GDM1 (cell line): Measurements from ENCODE around the gene ACOT4.
"Not testable (repeated sequence)": the region's sequence is repeated elsewhere in the genome, so short reads cannot be mapped to it uniquely, and the experiment has no call there.

Experiments
- DNase-seq: peaks from one replicate; lab custom pipeline; 2025; lab: John Stamatoyannopoulos, UW

The ACOT4 gene

DNA sequence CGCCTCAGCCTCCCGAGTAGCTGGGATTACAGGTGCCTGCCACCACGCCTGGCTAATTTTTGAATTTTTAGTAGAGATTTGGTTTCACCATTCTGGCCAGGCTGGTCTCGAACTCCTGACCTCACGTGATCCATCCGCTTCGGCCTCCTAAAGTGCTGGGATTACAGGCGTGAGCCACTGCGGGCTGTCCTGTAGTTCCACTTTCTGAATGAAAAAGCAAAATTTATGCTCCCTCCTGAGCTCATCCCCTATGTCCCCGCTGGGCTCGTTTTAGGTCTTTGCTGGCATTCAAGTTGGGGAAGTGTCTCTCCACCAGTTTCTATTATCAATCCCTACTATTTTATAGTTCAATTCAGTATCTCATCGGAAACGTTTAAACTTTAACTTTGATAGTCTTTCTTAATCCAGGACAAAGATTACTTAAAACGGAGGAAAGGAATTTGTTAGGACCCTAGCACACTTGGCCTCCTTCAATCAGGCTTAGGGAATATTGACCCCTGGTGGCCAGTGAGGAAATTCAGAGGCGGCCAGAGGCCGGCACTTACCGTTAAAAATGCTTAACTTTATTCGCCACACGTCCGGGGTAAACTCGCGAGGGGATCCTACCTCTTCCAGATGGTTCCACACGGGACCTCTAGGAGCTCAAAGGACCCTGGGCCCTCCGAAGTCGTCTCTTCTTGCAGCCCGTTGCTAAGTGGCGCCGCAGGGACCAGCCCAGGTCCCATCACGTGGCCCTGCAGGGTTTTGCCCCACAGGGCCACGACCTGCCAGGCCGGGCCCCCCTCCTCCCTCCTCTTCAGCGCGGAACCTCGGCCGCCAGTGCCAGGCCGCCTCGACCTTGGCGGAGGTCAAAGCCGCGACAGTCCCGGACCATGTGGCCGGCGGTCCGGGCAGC, 41.7 kb downstream of the ACOT4 start:
- no peak for DNase-seq

DNA sequence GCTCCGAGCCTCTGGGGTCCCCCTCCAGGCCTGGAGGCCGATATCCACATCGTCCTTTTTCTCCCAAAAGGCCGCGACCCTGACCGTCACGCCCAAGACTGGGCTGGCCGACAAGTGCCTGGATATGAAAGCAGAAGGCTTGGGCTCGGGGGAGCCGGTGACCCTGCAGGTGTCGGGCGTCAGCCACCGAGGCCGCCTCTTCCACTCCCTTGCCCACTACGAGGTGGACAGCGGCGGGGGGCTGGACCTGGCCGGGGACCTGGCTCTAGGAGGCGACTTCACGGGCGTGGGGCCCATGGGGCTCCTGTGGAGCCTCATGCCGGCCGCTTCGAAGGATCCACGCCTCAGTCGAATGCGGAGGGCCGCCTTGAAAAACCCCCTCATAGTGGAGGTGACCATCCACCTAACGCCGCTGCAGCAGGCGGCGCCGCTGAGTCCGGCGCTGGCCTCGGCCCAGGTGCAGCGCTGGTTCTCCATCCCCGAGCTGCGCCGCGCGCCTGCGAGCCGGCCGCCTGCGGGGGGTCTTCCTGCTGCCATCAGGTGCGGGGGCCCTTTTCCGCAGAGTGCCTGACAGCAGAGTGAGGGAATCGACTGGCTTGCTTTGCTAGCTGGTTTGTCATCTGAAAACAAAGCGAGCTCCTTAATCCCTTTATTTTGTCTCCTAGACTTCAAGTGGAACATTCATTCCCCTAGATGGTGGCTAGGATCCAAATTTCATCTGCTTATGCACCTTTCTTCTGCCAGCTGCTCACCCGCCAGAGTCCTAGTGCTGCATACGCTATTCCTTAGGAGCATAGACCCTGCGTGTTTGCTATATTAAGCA, 42.5 kb downstream of the ACOT4 start:
- no peak for DNase-seq

DNA sequence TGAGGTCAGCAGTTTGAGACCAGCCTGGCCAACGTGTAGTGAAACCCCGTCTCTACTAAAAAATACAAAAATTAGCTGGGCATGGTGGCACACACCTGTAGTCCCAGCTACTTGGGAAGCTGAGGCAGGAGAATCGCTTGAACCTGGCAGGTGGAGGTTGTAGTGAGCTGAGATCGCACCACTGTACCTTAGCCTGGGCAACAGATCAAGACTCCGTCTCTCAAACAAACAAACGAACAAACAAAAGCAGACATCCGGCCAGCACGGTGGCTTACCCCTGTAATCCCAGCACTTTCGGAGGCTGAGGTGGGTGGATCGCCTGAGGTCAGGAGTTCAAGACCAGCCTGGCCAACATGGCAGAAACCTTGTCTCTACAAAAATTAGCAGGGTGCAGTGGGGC, 44.7 kb downstream of the ACOT4 start:
- not testable (repeated sequence) for DNase-seq

DNA sequence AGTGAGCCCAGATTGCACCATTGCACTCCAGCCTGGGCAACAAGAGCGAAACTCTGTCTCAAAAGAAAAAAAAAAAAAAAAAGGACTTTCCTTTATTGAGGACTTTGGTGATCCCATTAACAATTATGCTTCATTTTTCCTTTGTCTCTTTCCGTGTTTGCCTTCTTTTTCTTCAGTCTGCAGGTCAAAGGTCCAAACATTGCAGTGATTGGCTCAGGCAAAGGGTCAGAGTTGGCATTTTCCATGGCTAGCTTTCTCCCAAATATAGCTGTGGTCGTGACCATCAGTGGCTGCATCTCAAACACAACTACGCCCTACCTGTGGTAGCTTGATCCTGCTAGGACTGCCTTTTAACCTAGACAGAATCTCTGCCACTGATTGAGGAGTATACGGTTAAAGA, 46.2 kb downstream of the ACOT4 start:
- no peak for DNase-seq

DNA sequence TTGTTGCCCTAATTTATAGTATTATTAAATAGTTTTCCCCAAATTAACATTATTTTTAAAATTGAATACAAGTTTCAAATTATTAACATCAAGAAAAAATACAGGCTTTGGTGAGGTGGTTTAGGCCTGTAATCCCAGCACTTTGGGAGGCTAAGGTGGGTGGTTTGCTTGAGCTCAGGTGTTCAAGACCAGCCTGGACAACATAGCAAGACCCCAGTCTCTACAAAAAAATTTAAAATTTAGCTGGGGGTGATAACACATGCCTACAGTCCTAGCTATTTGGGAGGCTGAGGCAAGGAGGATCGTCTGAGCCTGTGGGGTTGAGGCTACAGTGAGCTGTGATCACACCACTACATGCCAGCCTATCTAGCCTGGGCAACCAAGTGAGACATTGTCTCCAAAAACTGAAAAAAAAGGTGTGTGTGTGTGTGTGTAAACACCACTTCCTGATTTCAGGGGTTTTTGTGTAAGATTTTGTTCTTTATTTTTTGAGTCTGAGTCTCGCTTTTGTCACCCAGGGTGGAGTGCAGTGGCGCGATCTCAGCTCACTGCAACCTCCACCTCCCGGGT, 49.2 kb downstream of the ACOT4 start:
- no peak for DNase-seq

DNA sequence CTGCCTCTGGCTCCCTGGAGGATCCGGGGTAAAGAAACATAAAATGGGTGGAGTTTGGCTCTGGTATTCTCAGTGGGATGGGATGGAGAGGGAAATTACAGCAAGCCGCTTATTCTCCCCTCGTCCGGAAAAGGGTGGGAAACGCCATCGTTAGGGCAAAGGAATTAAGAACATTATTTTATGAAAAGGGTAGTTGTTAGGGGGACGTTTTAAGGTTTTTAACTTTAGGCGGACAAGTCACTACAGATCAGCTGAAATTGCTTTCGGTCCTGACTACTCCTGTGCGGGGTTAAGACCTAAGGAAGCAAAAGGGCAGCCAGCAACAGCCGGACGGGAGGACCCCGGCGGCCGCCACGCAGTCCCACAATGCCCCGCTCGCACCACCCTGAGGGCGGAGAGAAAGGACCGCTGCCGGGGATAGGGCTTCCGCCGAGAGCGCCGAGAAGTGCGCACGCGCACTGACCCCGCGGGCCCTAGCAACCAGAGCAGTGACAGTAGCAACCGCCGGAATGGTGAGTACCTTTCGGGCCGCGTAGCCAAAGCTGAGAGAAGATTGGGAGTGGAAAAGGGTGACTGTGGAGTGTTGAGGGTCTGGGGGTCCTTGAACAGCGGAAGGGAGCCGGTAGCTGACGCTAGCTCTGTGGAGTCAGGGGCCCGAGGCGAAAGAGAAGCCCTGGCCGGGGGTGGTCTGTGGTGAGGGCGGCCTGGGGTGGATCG, 53.0 kb downstream of the ACOT4 start, which contains the start of gene DNAL1:
DNAL1 (plus strand) TSS at position 456 of the 717 bp plus-strand sequence; CDS start at position 510, 54 bp downstream.
- DNase-seq: peak; percentile 89

DNA sequence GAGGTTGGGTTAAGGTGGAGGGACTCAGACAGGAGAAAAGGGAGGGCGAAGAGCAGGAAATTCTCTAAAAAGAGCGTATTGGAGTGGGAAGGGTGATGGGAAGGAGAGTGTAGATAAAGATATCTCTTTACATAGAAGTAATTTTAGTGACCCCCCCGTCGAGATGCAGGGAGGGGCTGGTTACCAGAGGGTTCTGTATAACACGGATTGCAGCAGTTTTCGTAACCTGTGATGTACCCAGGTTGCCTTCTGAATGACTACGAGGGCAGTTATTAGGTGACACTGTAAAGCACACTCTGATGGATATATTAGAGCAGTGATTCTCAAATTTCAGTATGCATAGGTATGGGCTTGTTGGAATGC, 53.6 kb downstream of the ACOT4 start:
- DNase-seq: no peak
